H1 (cell line): ENCODE data around the gene CADPS.

ENCODE experiments used
- CEBPB ChIP-seq: IDR thresholded peaks from 2 replicates; pipeline ENCODE4 v1.6.1; 2012; ENCODE audit warnings: low read depth, low read length
- EGR1 ChIP-seq: IDR thresholded peaks from 2 replicates; pipeline ENCODE4 v1.6.1; 2011; ENCODE audit warnings: low read depth, low read length, borderline replicate concordance
- EP300 ChIP-seq, 2 experiments: IDR thresholded peaks; 1 replicate in 1 of 2; 2 replicates in 1 of 2; pipeline ENCODE4 v1.6.1; 2011 to 2012; ENCODE audit warnings: low read depth in 2 of 2, low read length in 2 of 2, mild to moderate bottlenecking in 2 of 2, borderline replicate concordance in 1 of 2, inconsistent platforms in 1 of 2, moderate library complexity in 1 of 2
- EZH2 ChIP-seq: fragments of 200-600 bp; sonication (generic); IDR thresholded peaks from 2 replicates; pipeline ENCODE4 v1.7.1; 2012; ENCODE audit warnings: low read depth, mild to moderate bottlenecking, moderate library complexity, low read length, inconsistent platforms; ENCODE audit not compliant: severe bottlenecking
- GABPA ChIP-seq: IDR thresholded peaks from 2 replicates; pipeline ENCODE4 v1.6.1; 2011; ENCODE audit warnings: mild to moderate bottlenecking, low read length, moderate library complexity, borderline replicate concordance; ENCODE audit not compliant: insufficient read depth
- JUN ChIP-seq: IDR thresholded peaks from 2 replicates; pipeline ENCODE4 v1.6.1; 2011; ENCODE audit warnings: low read depth, mild to moderate bottlenecking, improper control_type of control experiment, low read length
- JUND ChIP-seq: IDR thresholded peaks from 2 replicates; pipeline ENCODE4 v1.6.1; 2011; ENCODE audit warnings: mild to moderate bottlenecking, improper control_type of control experiment, low read length
- KDM4A ChIP-seq: IDR thresholded peaks from one replicate; pipeline ENCODE4 v1.7.1; 2012; ENCODE audit warnings: low read depth, mild to moderate bottlenecking, moderate library complexity, low read length, inconsistent platforms; ENCODE audit not compliant: severe bottlenecking
- MAFK ChIP-seq: IDR thresholded peaks from 2 replicates; pipeline ENCODE4 v1.6.1; 2012; ENCODE audit warnings: low read depth, mild to moderate bottlenecking, improper control_type of control experiment, low read length
- POLR2A ChIP-seq, 2 experiments: IDR thresholded peaks; 1 replicate in 1 of 2; 2 replicates in 1 of 2; pipeline ENCODE4 v1.6.1; 2011; ENCODE audit warnings: low read depth in 2 of 2, low read length in 2 of 2, mild to moderate bottlenecking in 2 of 2; ENCODE audit errors: control extremely low read depth in 1 of 2
- POU5F1 ChIP-seq: IDR thresholded peaks from 2 replicates; pipeline ENCODE4 v1.6.1; 2011; ENCODE audit warnings: low read depth, mild to moderate bottlenecking, low read length, moderate library complexity
- TF ChIP-seq, protein P1 (sequence below), 3 experiments: IDR thresholded peaks; 1 replicate in 2 of 3; 2 replicates in 1 of 3; pipeline versions ENCODE4 v1.5.1 to v1.6.1; 2011; ENCODE audit warnings: low read length in 3 of 3, mild to moderate bottlenecking in 3 of 3, inconsistent platforms in 2 of 3, low read depth in 1 of 3, moderate library complexity in 1 of 3; ENCODE audit not compliant: insufficient read depth in 1 of 3; ENCODE audit errors: control extremely low read depth in 1 of 3
- TF ChIP-seq, protein P2 (sequence below): IDR thresholded peaks from 2 replicates; pipeline ENCODE4 v1.6.1; 2011; ENCODE audit warnings: low read length, improper control_type of control experiment
- TF ChIP-seq, protein P3 (sequence below): IDR thresholded peaks from 2 replicates; pipeline ENCODE4 v1.6.1; 2012; ENCODE audit warnings: inconsistent platforms

DNA sequence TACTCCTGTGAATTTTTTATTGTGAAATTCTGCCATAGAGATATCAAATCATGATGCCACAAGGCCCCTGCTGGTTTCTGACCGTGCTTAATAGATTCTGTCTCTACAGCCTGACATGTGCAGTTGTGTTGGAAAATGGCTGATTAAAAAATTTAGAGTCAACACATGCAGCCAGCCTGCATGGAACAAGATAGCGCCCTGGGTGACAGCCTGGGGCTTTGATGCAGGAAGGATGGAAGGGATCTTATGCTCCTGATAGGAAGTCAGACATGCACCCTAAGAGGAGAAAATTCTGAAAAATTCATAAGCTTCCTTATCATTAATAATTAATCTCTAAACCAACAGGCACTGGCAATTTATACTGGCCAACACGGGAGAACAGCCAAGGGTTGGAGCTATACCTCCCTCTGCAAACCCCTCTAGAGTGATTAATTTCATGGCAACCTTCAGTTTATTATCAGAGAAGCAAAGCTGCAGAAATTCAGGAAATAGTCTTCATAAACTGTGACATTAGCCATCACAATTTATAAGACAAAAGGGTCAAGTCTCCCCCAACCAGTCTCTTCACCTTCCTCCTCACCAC, 198.4 kb downstream of the CADPS start:
- TF ChIP-seq POLR2A (IDR thresholded peaks at IDR 0.05; ENCODE audit: control extremely low read depth in 1 of 2, low read depth in 2 of 2, low read length in 2 of 2) = no peak
- no peak for TF ChIP-seq KDM4A
- TF ChIP-seq, protein P1, sequence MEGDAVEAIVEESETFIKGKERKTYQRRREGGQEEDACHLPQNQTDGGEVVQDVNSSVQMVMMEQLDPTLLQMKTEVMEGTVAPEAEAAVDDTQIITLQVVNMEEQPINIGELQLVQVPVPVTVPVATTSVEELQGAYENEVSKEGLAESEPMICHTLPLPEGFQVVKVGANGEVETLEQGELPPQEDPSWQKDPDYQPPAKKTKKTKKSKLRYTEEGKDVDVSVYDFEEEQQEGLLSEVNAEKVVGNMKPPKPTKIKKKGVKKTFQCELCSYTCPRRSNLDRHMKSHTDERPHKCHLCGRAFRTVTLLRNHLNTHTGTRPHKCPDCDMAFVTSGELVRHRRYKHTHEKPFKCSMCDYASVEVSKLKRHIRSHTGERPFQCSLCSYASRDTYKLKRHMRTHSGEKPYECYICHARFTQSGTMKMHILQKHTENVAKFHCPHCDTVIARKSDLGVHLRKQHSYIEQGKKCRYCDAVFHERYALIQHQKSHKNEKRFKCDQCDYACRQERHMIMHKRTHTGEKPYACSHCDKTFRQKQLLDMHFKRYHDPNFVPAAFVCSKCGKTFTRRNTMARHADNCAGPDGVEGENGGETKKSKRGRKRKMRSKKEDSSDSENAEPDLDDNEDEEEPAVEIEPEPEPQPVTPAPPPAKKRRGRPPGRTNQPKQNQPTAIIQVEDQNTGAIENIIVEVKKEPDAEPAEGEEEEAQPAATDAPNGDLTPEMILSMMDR (IDR thresholded peaks at IDR 0.05; ENCODE audit: control extremely low read depth in 1 of 3, insufficient read depth in 1 of 3, low read depth in 1 of 3, low read length in 3 of 3) = no peak
- no peak for TF ChIP-seq JUND
- TF ChIP-seq EP300 (IDR thresholded peaks at IDR 0.05; ENCODE audit: borderline replicate concordance in 1 of 2, low read depth in 2 of 2, low read length in 2 of 2) = no peak
- TF ChIP-seq CEBPB = no peak
- TF ChIP-seq JUN = no peak
- no peak for TF ChIP-seq POU5F1
- no peak for TF ChIP-seq EZH2
- no peak for TF ChIP-seq EGR1
- no peak for TF ChIP-seq MAFK
- TF ChIP-seq, protein P2, sequence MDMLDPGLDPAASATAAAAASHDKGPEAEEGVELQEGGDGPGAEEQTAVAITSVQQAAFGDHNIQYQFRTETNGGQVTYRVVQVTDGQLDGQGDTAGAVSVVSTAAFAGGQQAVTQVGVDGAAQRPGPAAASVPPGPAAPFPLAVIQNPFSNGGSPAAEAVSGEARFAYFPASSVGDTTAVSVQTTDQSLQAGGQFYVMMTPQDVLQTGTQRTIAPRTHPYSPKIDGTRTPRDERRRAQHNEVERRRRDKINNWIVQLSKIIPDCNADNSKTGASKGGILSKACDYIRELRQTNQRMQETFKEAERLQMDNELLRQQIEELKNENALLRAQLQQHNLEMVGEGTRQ = no peak
- TF ChIP-seq, protein P3, sequence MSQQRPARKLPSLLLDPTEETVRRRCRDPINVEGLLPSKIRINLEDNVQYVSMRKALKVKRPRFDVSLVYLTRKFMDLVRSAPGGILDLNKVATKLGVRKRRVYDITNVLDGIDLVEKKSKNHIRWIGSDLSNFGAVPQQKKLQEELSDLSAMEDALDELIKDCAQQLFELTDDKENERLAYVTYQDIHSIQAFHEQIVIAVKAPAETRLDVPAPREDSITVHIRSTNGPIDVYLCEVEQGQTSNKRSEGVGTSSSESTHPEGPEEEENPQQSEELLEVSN = no peak
- no peak for TF ChIP-seq GABPA
